ENCODE measurements around the gene SFR1.
"Not testable (repeated sequence)": the region's sequence is repeated elsewhere in the genome, so short reads cannot be mapped to it uniquely, and the experiment has no call there.

SFR1 gene

GRCh38 chr10:104109908-104110662, 11.9 kb upstream of the SFR1 start:
- DNase-seq, result no peak

- DNase-seq, result no peak
These were observed 8.5 kb upstream of the SFR1 start for GRCh38 chr10:104113376-104113956.

GRCh38 chr10:104117839-104118323, 4.1 kb upstream of the SFR1 start:
- DNase-seq, result no peak

- no peak for DNase-seq
These were observed 2.0 kb upstream of the SFR1 start for GRCh38 chr10:104119996-104120395.

GRCh38 chr10:104120512-104120902, 1.5 kb upstream of the SFR1 start:
- DNase-seq, result no peak

- DNase-seq, result peak; percentile 69
These were observed 977 bp upstream of the SFR1 start for GRCh38 chr10:104120903-104121484.

GRCh38 chr10:104122225-104123107, 495 bp downstream of the SFR1 start:
- DNase-seq, result no peak

GRCh38 chr10:104123397-104123796, 1.4 kb downstream of the SFR1 start:
- no peak for DNase-seq

- DNase-seq, result no peak
These were observed 5.4 kb downstream of the SFR1 start for GRCh38 chr10:104127411-104127810.

GRCh38 chr10:104128214-104128613, 6.2 kb downstream of the SFR1 start:
- DNase-seq, result no peak

- no peak for DNase-seq
These were observed 8.1 kb downstream of the SFR1 start for GRCh38 chr10:104130041-104130440.

- DNase-seq, result no peak
These were observed 16.2 kb downstream of the SFR1 start for GRCh38 chr10:104138131-104138530.

GRCh38 chr10:104139221-104139620, 17.2 kb downstream of the SFR1 start:
- DNase-seq, result no peak

- DNase-seq, result no peak
These were observed 20.1 kb downstream of the SFR1 start for GRCh38 chr10:104142081-104142480.

- no peak for DNase-seq
These were observed 21.9 kb downstream of the SFR1 start for GRCh38 chr10:104143829-104144228.

- no peak for DNase-seq
These were observed 23.0 kb downstream of the SFR1 start for GRCh38 chr10:104144931-104145330.

GRCh38 chr10:104146882-104147281, 24.9 kb downstream of the SFR1 start:
- no peak for DNase-seq

GRCh38 chr10:104150139-104150538, 28.2 kb downstream of the SFR1 start:
- DNase-seq, result no peak

GRCh38 chr10:104151737-104152136, 29.8 kb downstream of the SFR1 start:
- no peak for DNase-seq

GRCh38 chr10:104155591-104155990, 33.6 kb downstream of the SFR1 start:
- DNase-seq, result no peak

- DNase-seq, result no peak
These were observed 48.8 kb downstream of the SFR1 start for GRCh38 chr10:104170610-104171254.

GRCh38 chr10:104174136-104174535, 52.2 kb downstream of the SFR1 start:
- not testable (repeated sequence) for DNase-seq
